Endothelial cell of umbilical vein (primary cell): ENCODE measurements around the gene NEUROG3. TPM values are rescaled to one million over a fixed set of nuclear protein-coding genes. Genes with fewer than 3 reads are reported as not detected.

Experiments
- BruUV-seq: library from RNA; stranded (reverse); fragments of 400-500 nt; replicated peaks from 2 replicates; lab custom pipeline; 2021; lab: Mats Ljungman, UMichigan
- CTCF ChIA-PET: fragments of 300-600, 350-600 bp; sonication (Branson Sonifier 250); formaldehyde crosslinking; loops from one replicate; lab custom pipeline; 2021; ENCODE audit warnings: antibody characterized with exemption, inconsistent platforms; lab: Charles Lee
- POLR2A ChIA-PET: fragments of 300-600, 350-600 bp; sonication (Branson Sonifier 250); formaldehyde crosslinking; loops from one replicate; lab custom pipeline; 2021; ENCODE audit warnings: antibody characterized with exemption, inconsistent platforms; lab: Charles Lee
- DNase-seq: peaks from one replicate; pipeline ENCODE4 v3.0.0-alpha.2; 2011; ENCODE audit warnings: low read depth, low spot score
- FAIRE-seq: peaks from 2 replicates; lab custom pipeline; 2011; peaks lifted over from hg19 to GRCh38; lab: Jason Lieb, UNC
- H2AFZ ChIP-seq: 2 replicates; pipeline ENCODE4 v1.6.0; 2012; ENCODE audit warnings: low read depth, low read length, control low read depth, inconsistent platforms
- H3K27ac ChIP-seq: 2 replicates; pipeline ENCODE4 v1.5.1; 2011; ENCODE audit warnings: low read depth, mild to moderate bottlenecking, control low read depth, low read length, moderate library complexity; ENCODE audit not compliant: insufficient read depth
- H3K27me3 ChIP-seq, 2 experiments: 2 replicates each; pipeline versions ENCODE4 v1.6.0 to v1.6.1; 2011; ENCODE audit warnings: low read length in 2 of 2, mixed read lengths in 1 of 2; ENCODE audit not compliant: control insufficient read depth in 2 of 2, insufficient read depth in 2 of 2
- H3K36me3 ChIP-seq, 2 experiments: 2 replicates in 1 of 2; 3 replicates in 1 of 2; pipeline ENCODE4 v1.5.1; 2011; ENCODE audit warnings: low read length in 2 of 2, mild to moderate bottlenecking in 1 of 2, moderate library complexity in 1 of 2; ENCODE audit not compliant: control insufficient read depth in 2 of 2, insufficient read depth in 2 of 2; ENCODE audit errors: extremely low read depth in 1 of 2
- H3K4me1 ChIP-seq: 3 replicates; pipeline ENCODE4 v1.5.1; 2011; ENCODE audit warnings: mild to moderate bottlenecking, low read length; ENCODE audit not compliant: control insufficient read depth, insufficient read depth; ENCODE audit errors: extremely low read depth
- H3K4me2 ChIP-seq: 2 replicates; pipeline ENCODE4 v1.6.1; 2011; ENCODE audit warnings: low read length, control low read depth, mixed read lengths; ENCODE audit not compliant: insufficient read depth
- H3K4me3 ChIP-seq, 3 experiments: fragments of 200-600 bp in 1 of 3; sonication (generic), shearing (Covaris generic) in 1 of 3; replicated peaks in 1 of 3; 2 replicates each; pipeline ENCODE4 v1.5.1; 2011 to 2016; ENCODE audit warnings: control low read depth in 3 of 3, low read length in 3 of 3, mild to moderate bottlenecking in 2 of 3, inconsistent platforms in 1 of 3, low read depth in 1 of 3, moderate library complexity in 1 of 3; ENCODE audit not compliant: insufficient read depth in 1 of 3
- H3K79me2 ChIP-seq: 2 replicates; pipeline ENCODE4 v1.6.0; 2012; ENCODE audit warnings: low read length, inconsistent platforms; ENCODE audit not compliant: control insufficient read depth, insufficient read depth
- H3K9ac ChIP-seq: replicated peaks from 2 replicates; pipeline ENCODE3; 2011; ENCODE audit warnings: low read length, control low read depth; ENCODE audit not compliant: insufficient read depth; ENCODE audit errors: extremely low read depth
- H3K9me1 ChIP-seq: replicated peaks from 3 replicates; pipeline ENCODE4 v1.6.0; 2011; ENCODE audit warnings: mild to moderate bottlenecking, low read length; ENCODE audit not compliant: control insufficient read depth, insufficient read depth; ENCODE audit errors: extremely low read depth
- H3K9me3 ChIP-seq: replicated peaks from 2 replicates; pipeline ENCODE4 v1.5.1; 2012; ENCODE audit warnings: low read length, inconsistent platforms; ENCODE audit not compliant: control insufficient read depth, insufficient read depth
- H4K20me1 ChIP-seq: replicated peaks from 2 replicates; pipeline ENCODE3; 2011; ENCODE audit warnings: mild to moderate bottlenecking, low read length; ENCODE audit not compliant: control insufficient read depth, insufficient read depth; ENCODE audit errors: extremely low read depth
- EZH2 ChIP-seq: IDR thresholded peaks from 2 replicates; pipeline ENCODE4 v1.6.1; 2012; ENCODE audit warnings: borderline replicate concordance, low read depth, mild to moderate bottlenecking, moderate library complexity, low read length, inconsistent platforms; ENCODE audit not compliant: severe bottlenecking
- FOS ChIP-seq: IDR thresholded peaks from 2 replicates; pipeline ENCODE4 v1.6.1; 2011; ENCODE audit warnings: mild to moderate bottlenecking, low read length, moderate library complexity, borderline replicate concordance; ENCODE audit not compliant: insufficient read depth
- GATA2 ChIP-seq: IDR thresholded peaks from 2 replicates; pipeline ENCODE4 v1.7.0; 2011; ENCODE audit warnings: low read depth, mild to moderate bottlenecking, moderate library complexity, mixed read lengths, low read length; ENCODE audit not compliant: insufficient read length, insufficient read depth
- JUN ChIP-seq: IDR thresholded peaks from 2 replicates; pipeline ENCODE4 v1.6.1; 2011; ENCODE audit warnings: borderline replicate concordance, low read depth; ENCODE audit not compliant: insufficient read length, insufficient read depth
- MYC ChIP-seq: IDR thresholded peaks from one replicate; pipeline ENCODE4 v1.6.1; 2011; ENCODE audit warnings: mild to moderate bottlenecking, low read depth, low read length
- POLR2A ChIP-seq: IDR thresholded peaks from 2 replicates; pipeline ENCODE4 v1.6.1; 2012; ENCODE audit warnings: low read depth, mild to moderate bottlenecking, control low read depth, low read length
- POLR2AphosphoS5 ChIP-seq: IDR thresholded peaks from 2 replicates; pipeline ENCODE4 v1.6.1; 2012; ENCODE audit warnings: low read depth, mild to moderate bottlenecking, control low read depth, low read length, moderate library complexity; ENCODE audit not compliant: insufficient read depth
- dilution Hi-C: fragments of 300-500 bp; cut with MboI; formaldehyde crosslinking; loops from one replicate; pipeline ENCODE4 v1.15.0; 2019; ENCODE audit warnings: low sequenced_read_pairs; ENCODE audit not compliant: extremely low pct_ligation_motif_present
- intact Hi-C: fragments of 100-400 bp; cut with micrococcal nuclease; formaldehyde crosslinking; loops from one replicate; pipeline ENCODE4 v1.10.0; 2022
- polyA plus RNA-seq, 4 experiments: library from polyadenylated mRNA; depleted of rRNA in 3 of 4; stranded (reverse) in 3 of 4; unstranded in 1 of 4; fragments of >200 nt; gene quantifications; 2 replicates each; pipeline versions ENCODE4 v1.2.1 to v1.2.3, GENCODE V29; 2011 to 2012; ENCODE audit warnings: missing spikeins in 1 of 4
- total RNA-seq: library from RNA; stranded (reverse); gene quantifications from 2 replicates; pipeline ENCODE4 v1.2.3, GENCODE V29; 2021
- TF ChIP-seq, protein P1 (sequence below): IDR thresholded peaks from 2 replicates; pipeline ENCODE4 v1.6.1; 2011; ENCODE audit not compliant: insufficient read depth, insufficient read length
- TF ChIP-seq, protein P2 (sequence below), 2 donors: IDR thresholded peaks; 1 replicate in 1 of 2; 2 replicates in 1 of 2; pipeline ENCODE4 v1.5.1; 2011; ENCODE audit warnings: low read length in 2 of 2, mild to moderate bottlenecking in 2 of 2, moderate library complexity in 2 of 2, control low read depth in 1 of 2, inconsistent platforms in 1 of 2, low read depth in 1 of 2; ENCODE audit not compliant: insufficient read depth in 1 of 2; ENCODE audit errors: extremely low read depth in 1 of 2

NEUROG3 gene
- total and polyA plus RNA-seq, 2 donors (not counting 3 experiments of a cell fraction or from before 2014, with no cell fraction given), result not detected

DNA sequence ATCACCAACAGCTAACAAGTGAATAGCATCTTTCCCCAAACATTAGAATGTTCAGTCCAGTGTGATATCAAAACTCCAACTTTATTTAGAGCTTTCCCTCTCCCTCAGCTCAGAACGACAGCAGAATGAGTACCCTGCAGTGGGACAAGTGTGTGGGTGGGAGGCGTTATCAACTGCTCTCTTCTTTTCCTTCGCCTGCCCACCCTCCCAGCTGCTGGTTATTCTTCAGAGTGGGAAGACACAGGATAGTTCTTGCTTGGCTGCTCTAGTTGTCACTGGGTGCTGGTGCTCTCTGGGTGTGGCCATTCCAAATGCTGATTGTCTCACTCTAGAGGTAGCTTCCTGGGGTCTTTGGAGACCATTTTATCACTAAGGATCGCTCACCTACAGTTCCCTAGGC lies 43.1 kb upstream of the NEUROG3 start:
- H3K27me3 ChIP-seq, result peaks cover 26% of the 10 kb centered on the region in 2 experiments
- POLR2A ChIA-PET, result no interaction called here
- H3K4me3 ChIP-seq, result no peak overlapping the region
- DNase-seq (no peak), FAIRE-seq (no peak)
- CTCF ChIA-PET, result interaction anchor here (1.7 kb wide), 1 partner anchor 101 kb away, joined by 4 read pairs; no protein-coding TSS in a partner anchor
- H3K27ac ChIP-seq, result no peak overlapping the region
- no peak overlapping the region for H2AFZ ChIP-seq
- BruUV-seq, result no TSS peak
- no peaks in the 10 kb centered on the region for H3K9me3 ChIP-seq
- H3K4me2 ChIP-seq, result no peak overlapping the region
- no peaks in the 10 kb centered on the region for H3K79me2 ChIP-seq
- no peaks in the 10 kb centered on the region for H3K9me1 ChIP-seq
- intact Hi-C loops, result no loop called here
- no peak overlapping the region for H3K9ac ChIP-seq
- H3K36me3 ChIP-seq, result no peaks in the 10 kb centered on the region
- H4K20me1 ChIP-seq, result no peaks in the 10 kb centered on the region
- TF ChIP-seq POLR2A, result no peak
- TF ChIP-seq EZH2, result no peak
- TF ChIP-seq MYC, result no peak
- TF ChIP-seq, protein P1, sequence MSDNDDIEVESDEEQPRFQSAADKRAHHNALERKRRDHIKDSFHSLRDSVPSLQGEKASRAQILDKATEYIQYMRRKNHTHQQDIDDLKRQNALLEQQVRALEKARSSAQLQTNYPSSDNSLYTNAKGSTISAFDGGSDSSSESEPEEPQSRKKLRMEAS, result no peak
- TF ChIP-seq, protein P2, sequence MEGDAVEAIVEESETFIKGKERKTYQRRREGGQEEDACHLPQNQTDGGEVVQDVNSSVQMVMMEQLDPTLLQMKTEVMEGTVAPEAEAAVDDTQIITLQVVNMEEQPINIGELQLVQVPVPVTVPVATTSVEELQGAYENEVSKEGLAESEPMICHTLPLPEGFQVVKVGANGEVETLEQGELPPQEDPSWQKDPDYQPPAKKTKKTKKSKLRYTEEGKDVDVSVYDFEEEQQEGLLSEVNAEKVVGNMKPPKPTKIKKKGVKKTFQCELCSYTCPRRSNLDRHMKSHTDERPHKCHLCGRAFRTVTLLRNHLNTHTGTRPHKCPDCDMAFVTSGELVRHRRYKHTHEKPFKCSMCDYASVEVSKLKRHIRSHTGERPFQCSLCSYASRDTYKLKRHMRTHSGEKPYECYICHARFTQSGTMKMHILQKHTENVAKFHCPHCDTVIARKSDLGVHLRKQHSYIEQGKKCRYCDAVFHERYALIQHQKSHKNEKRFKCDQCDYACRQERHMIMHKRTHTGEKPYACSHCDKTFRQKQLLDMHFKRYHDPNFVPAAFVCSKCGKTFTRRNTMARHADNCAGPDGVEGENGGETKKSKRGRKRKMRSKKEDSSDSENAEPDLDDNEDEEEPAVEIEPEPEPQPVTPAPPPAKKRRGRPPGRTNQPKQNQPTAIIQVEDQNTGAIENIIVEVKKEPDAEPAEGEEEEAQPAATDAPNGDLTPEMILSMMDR (IDR thresholded peaks at IDR 0.05; ENCODE audit: extremely low read depth in 1 of 2, insufficient read depth in 1 of 2, low read depth in 1 of 2, low read length in 2 of 2), result no peak
- TF ChIP-seq JUN, result no peak
- TF ChIP-seq GATA2, result no peak
- TF ChIP-seq FOS, result no peak
- TF ChIP-seq POLR2AphosphoS5, result no peak
- no peaks in the 10 kb centered on the region for H3K4me1 ChIP-seq
- dilution Hi-C loops, result no loop called here
